A673 (cell line): ENCODE data around the gene TAS2R9.

Source experiments
- CTCF ChIP-seq: fragments of 300-800, 200-600 bp; sonication (generic); conservative IDR thresholded peaks from 2 replicates; pipeline ENCODE4 v1.5.1; 2017; ENCODE audit warnings: low read depth, mild to moderate bottlenecking, antibody characterized with exemption, low read length, moderate library complexity, mixed read lengths
- EZH2 ChIP-seq: fragments of 200-600 bp; sonication (generic); IDR thresholded peaks from 2 replicates; pipeline ENCODE4 v1.6.1; 2017; ENCODE audit warnings: borderline replicate concordance, low read depth, mild to moderate bottlenecking, mixed read lengths, antibody characterized with exemption, low read length; ENCODE audit not compliant: poor library complexity, severe bottlenecking

- TF ChIP-seq CTCF (no peak), EZH2 (no peak)
Measured at GRCh38 chr12:10855807-10856206, 45.8 kb upstream of the TAS2R9 start.
